GM23338 (cell line): ENCODE measurements around the gene CDH4. TPM values are rescaled to one million over a fixed set of nuclear protein-coding genes. Genes with fewer than 3 reads are reported as not detected.

Experiments
- ATAC-seq: fragments of 200-7000 bp; cut with Tn5 transposase; 3 replicates; pipeline ENCODE4 v1.9.1; 2020
- DNase-seq: peaks from one replicate; pipeline ENCODE4 v3.0.0-alpha.2; 2015; ENCODE audit warnings: low spot score
- H2AFZ ChIP-seq: fragments of 200-600 bp; sonication (generic); 2 replicates; pipeline ENCODE4 v1.8.0; 2016; ENCODE audit warnings: antibody characterized with exemption, mild to moderate bottlenecking, moderate library complexity
- H3F3A ChIP-seq: fragments of 200-600 bp; sonication (generic); replicated peaks from 2 replicates; pipeline ENCODE4 v1.8.0; 2017; ENCODE audit warnings: antibody characterized with exemption, mixed run types, low read depth
- H3K27ac ChIP-seq: fragments of 200-600 bp; sonication (generic); 2 replicates; pipeline ENCODE4 v1.6.1; 2016; ENCODE audit warnings: low read depth
- H3K27me3 ChIP-seq: fragments of 200-600 bp; sonication (generic); 2 replicates; pipeline ENCODE4 v1.8.0; 2016; ENCODE audit warnings: mild to moderate bottlenecking, mixed run types, moderate library complexity; ENCODE audit not compliant: insufficient read depth
- H3K36me3 ChIP-seq: fragments of 200-600 bp; sonication (generic); 2 replicates; pipeline ENCODE4 v1.8.0; 2016; ENCODE audit warnings: mild to moderate bottlenecking; ENCODE audit not compliant: insufficient read depth
- H3K4me1 ChIP-seq: fragments of 200-600 bp; sonication (generic); 2 replicates; pipeline ENCODE4 v1.8.0; 2016; ENCODE audit warnings: mild to moderate bottlenecking, moderate library complexity; ENCODE audit not compliant: insufficient read depth
- H3K4me2 ChIP-seq: fragments of 200-600 bp; sonication (generic); 2 replicates; pipeline ENCODE4 v1.7.1; 2017; ENCODE audit warnings: mixed run types
- H3K4me3 ChIP-seq: fragments of 200-600 bp; sonication (generic); 2 replicates; pipeline ENCODE4 v1.6.1; 2016; ENCODE audit warnings: mixed run types
- H3K79me2 ChIP-seq: fragments of 200-600 bp; sonication (generic); replicated peaks from 2 replicates; pipeline ENCODE4 v1.8.0; 2017; ENCODE audit warnings: mild to moderate bottlenecking; ENCODE audit not compliant: insufficient read depth
- H3K9me2 ChIP-seq: fragments of 200-600 bp; sonication (generic); 2 replicates; pipeline ENCODE4 v1.8.0; 2017; ENCODE audit not compliant: insufficient read depth
- H4K20me1 ChIP-seq: fragments of 200-600 bp; sonication (generic); replicated peaks from 2 replicates; pipeline ENCODE4 v1.8.0; 2017; ENCODE audit warnings: mild to moderate bottlenecking; ENCODE audit not compliant: insufficient read depth
- H3K27ac Mint-ChIP-seq: 2 replicates; pipeline ENCODE4 v1.8.0; 2020; ENCODE audit warnings: inconsistent platforms, mild to moderate bottlenecking, moderate library complexity, mixed read lengths
- H3K27me3 Mint-ChIP-seq: 3 replicates; pipeline ENCODE4 v1.8.0; 2022; ENCODE audit warnings: low read depth, mild to moderate bottlenecking, moderate library complexity, mixed read lengths, inconsistent platforms; ENCODE audit not compliant: insufficient read depth, poor library complexity
- H3K36me3 Mint-ChIP-seq: 3 replicates; pipeline ENCODE4 v1.8.0; 2021; ENCODE audit warnings: low read depth, mild to moderate bottlenecking, inconsistent platforms, moderate library complexity, mixed read lengths
- H3K4me1 Mint-ChIP-seq: 3 replicates; pipeline ENCODE4 v1.8.0; 2020; ENCODE audit warnings: mild to moderate bottlenecking, inconsistent platforms, mixed read lengths
- H3K4me3 Mint-ChIP-seq: 3 replicates; pipeline ENCODE4 v1.8.0; 2021; ENCODE audit warnings: moderate library complexity, mild to moderate bottlenecking, inconsistent platforms, mixed read lengths
- H3K9me3 Mint-ChIP-seq: 3 replicates; pipeline ENCODE4 v1.8.0; 2020; ENCODE audit warnings: moderate library complexity, mild to moderate bottlenecking, inconsistent platforms, mixed read lengths
- CTCF ChIP-seq, 2 experiments: fragments of 200-600 bp in 1 of 2; sonication (generic) in 1 of 2; conservative IDR thresholded peaks; 2 replicates each; pipeline versions ENCODE4 v1.5.1 to v1.6.1; 2016 to 2017; ENCODE audit warnings: antibody characterized with exemption in 2 of 2, low read depth in 2 of 2, mild to moderate bottlenecking in 2 of 2, moderate library complexity in 1 of 2
- EZH2phosphoT487 ChIP-seq: fragments of 200-600 bp; sonication (generic); IDR thresholded peaks from one replicate; pipeline ENCODE4 v1.8.1; 2018; ENCODE audit warnings: antibody characterized with exemption; ENCODE audit not compliant: unreplicated experiment
- JUNB ChIP-seq: IDR thresholded peaks from one replicate; pipeline ENCODE4 v1.6.1; 2016; ENCODE audit warnings: antibody characterized with exemption; ENCODE audit not compliant: unreplicated experiment
- NANOG ChIP-seq: IDR thresholded peaks from 2 replicates; pipeline ENCODE4 v1.6.1; 2016; ENCODE audit warnings: antibody characterized with exemption, borderline replicate concordance
- ZNF114 ChIP-seq: fragments of 250-450 bp; sonication (Bioruptor Pico); IDR thresholded peaks from 2 replicates; pipeline ENCODE4 v1.5.0; 2020; ENCODE audit warnings: mild to moderate bottlenecking, moderate library complexity
- ZNF331 ChIP-seq: fragments of 250-450 bp; sonication (Bioruptor Pico); IDR thresholded peaks from 2 replicates; pipeline ENCODE4 v1.5.0; 2020; ENCODE audit warnings: low read depth, mild to moderate bottlenecking, moderate library complexity
- ZNF462 ChIP-seq: fragments of 250-450 bp; sonication (Bioruptor Pico); IDR thresholded peaks from 2 replicates; pipeline ENCODE4 v1.5.0; 2020; ENCODE audit warnings: mild to moderate bottlenecking, moderate library complexity
- polyA plus RNA-seq: library from polyadenylated mRNA; unstranded; fragments of >200 nt; fragmentation: Nextera tagmentation; extraction: Ambion mirVana; gene quantifications from 2 replicates; pipeline ENCODE4 v1.2.1, GENCODE V29; 2016
- total RNA-seq: library from RNA; depleted of rRNA; stranded (reverse); fragments of >200 nt; shearing (Covaris generic); gene quantifications from 2 replicates; pipeline ENCODE4 v1.2.3, GENCODE V29; 2014
- TF ChIP-seq, protein P1 (sequence below): IDR thresholded peaks from 2 replicates; pipeline ENCODE4 v1.6.1; 2016; ENCODE audit warnings: antibody characterized with exemption

The CDH4 gene
- total and polyA plus RNA-seq, 2 experiments from 2014 or later: 1.2 to 4.2 TPM

DNA sequence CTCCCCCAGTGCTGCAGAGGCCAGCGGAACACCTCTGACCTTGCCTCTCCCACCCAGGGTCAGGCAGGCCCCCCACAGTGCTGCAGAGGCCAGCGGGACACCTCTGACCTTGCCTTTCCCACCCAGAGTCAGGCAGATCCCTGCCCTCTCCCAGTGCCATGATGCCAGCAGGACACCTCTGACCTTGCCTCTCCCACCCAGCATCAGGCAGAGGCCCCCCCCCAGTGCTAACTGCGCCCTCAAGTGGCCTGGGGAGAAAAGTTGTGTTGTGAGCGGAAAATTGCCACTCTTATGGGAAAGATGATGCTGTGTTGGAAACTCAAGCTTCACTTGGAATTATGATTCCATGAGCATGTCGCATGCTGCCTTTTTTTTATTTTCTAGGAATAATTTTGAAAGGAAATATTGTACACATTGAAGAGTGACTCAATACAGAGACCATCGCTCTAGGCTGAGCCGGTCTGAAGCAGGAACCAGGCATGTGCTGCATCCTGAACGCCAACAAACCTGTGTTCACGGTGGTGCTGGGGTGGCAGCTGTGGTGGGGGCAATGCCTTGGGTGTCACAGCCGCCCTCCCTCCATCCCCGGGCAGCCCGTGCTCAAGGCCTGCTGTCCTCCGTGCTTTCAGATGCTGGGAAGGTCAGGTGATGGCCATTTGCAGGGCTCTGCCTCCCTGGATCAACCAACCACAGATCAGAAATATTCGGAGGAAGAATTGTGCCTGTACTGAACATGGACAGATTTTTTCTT, 98.6 kb downstream of the CDH4 start:
- no peak overlapping the region for H3K4me3 ChIP-seq
- H2AFZ ChIP-seq: no peak overlapping the region
- Mint-ChIP-seq H3K9me3 (no peaks in the 10 kb centered on the region; the same call in 2 of the 3 replicates), H3K27ac (no peak overlapping the region), H3K4me3 (no peak overlapping the region; the same call in 2 of the 3 replicates), H3K4me1 (peaks cover 61% of the 10 kb centered on the region), H3K36me3 (no peaks in the 10 kb centered on the region), H3K27me3 (peaks cover 35% of the 10 kb centered on the region)
- no peaks in the 10 kb centered on the region for H3K79me2 ChIP-seq
- H4K20me1 ChIP-seq: no peaks in the 10 kb centered on the region
- H3K27ac ChIP-seq: no peak overlapping the region
- no peaks in the 10 kb centered on the region for H3K36me3 ChIP-seq
- H3K4me1 ChIP-seq: peaks cover 22% of the 10 kb centered on the region
- no peaks in the 10 kb centered on the region for H3F3A ChIP-seq
- H3K4me2 ChIP-seq: no peak overlapping the region
- no peak for DNase-seq
- H3K27me3 ChIP-seq: peaks cover 13% of the 10 kb centered on the region; the same call in 1 of the 2 replicates
- peak; percentile 47 to 59 for TF ChIP-seq CTCF (conservative IDR thresholded peaks at IDR 0.05; ENCODE audit: low read depth in 2 of 2)
- TF ChIP-seq, protein P1, sequence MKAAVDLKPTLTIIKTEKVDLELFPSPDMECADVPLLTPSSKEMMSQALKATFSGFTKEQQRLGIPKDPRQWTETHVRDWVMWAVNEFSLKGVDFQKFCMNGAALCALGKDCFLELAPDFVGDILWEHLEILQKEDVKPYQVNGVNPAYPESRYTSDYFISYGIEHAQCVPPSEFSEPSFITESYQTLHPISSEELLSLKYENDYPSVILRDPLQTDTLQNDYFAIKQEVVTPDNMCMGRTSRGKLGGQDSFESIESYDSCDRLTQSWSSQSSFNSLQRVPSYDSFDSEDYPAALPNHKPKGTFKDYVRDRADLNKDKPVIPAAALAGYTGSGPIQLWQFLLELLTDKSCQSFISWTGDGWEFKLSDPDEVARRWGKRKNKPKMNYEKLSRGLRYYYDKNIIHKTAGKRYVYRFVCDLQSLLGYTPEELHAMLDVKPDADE: no peak
- no peaks in the 10 kb centered on the region for H3K9me2 ChIP-seq
- no peak for ATAC-seq

DNA sequence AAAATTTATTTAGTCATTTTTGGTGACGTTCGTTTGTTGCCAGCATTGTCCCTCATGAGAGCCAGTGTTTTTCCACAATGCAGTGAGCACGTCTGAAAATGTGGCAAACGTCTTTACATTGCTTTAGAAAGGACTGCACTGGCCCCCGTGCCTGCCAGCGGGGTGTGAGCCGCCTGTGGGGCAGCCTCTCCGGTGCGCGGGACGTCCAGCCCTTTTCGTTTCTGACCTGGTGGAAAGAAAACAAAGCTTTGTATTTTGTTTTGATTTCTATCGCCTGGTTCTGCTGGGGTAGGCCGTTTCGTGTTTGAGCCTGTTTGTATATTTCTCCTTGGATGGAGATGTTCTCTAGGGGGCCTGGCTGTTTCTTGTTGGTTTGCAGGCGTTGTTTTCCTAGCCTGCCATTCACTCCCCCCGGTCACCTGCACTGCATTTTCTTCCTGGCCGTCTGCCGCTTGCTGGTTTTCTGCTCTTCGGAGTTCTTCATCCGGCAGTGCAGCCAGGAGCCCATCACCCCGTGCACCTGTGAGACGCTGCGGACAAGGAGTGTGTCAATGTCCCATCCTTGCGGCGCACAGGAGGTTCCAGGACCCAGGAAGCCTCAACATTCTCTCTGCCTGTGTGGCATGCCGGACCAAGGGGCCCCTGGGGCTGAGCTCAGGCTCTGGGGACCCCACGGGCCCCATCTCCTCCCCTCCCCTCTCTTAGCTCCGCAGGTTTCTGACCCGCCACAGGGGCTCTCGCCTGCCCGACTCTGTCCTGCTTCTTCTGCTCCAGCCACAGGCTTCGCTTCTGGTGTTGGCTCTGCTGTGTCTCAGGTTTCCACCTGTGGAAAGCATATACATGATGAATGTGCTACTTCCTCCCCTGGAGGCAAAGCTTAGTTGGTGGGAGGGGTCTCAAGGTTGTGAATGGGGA, 100.5 kb downstream of the CDH4 start:
- Histone ChIP-seq H3K27ac (no peak overlapping the region), H3K4me2 (peak overlapping the region; percentile 65), H3K9me2 (no peaks in the 10 kb centered on the region), H3F3A (no peaks in the 10 kb centered on the region), H3K4me1 (peaks cover 22% of the 10 kb centered on the region), H4K20me1 (no peaks in the 10 kb centered on the region), H3K4me3 (peak overlapping the region; percentile 36), H2AFZ (peak overlapping the region; percentile 95), H3K27me3 (peaks cover 9% of the 10 kb centered on the region; the same call in 1 of the 2 replicates), H3K79me2 (no peaks in the 10 kb centered on the region), H3K36me3 (no peaks in the 10 kb centered on the region)
- H3K9me3 Mint-ChIP-seq: no peaks in the 10 kb centered on the region
- H3K4me1 Mint-ChIP-seq: peaks cover 49% of the 10 kb centered on the region
- H3K27me3 Mint-ChIP-seq: peaks cover 37% of the 10 kb centered on the region
- H3K4me3 Mint-ChIP-seq: peak overlapping the region; percentile 57
- DNase-seq: peak; percentile 41
- 0 out of 3 replicates have a peak, but pooled peaks cover 2% of the 10 kb centered on the region for H3K36me3 Mint-ChIP-seq
- H3K27ac Mint-ChIP-seq: 0 out of 2 replicates have a peak overlapping the region, but pooled peaks have one; percentile 12
- peak; percentile 59 for ATAC-seq
- TF ChIP-seq JUNB (no peak), ZNF462 (CRISPR knock-in tag) (no peak), EZH2phosphoT487 (no peak), NANOG (no peak), ZNF114 (CRISPR knock-in tag) (no peak), ZNF331 (no peak)
- TF ChIP-seq, protein P1: no peak
